ENCODE data around the gene NUDT16. TPM values are rescaled to one million over a fixed set of nuclear protein-coding genes. Genes with fewer than 3 reads are reported as not detected.

The NUDT16 gene
- total and polyA plus RNA-seq, 2 of the 8 experiments (the other 6 are each of a cell fraction or from before 2014, with no cell fraction given): 8.5 to 19.1 TPM

DNA sequence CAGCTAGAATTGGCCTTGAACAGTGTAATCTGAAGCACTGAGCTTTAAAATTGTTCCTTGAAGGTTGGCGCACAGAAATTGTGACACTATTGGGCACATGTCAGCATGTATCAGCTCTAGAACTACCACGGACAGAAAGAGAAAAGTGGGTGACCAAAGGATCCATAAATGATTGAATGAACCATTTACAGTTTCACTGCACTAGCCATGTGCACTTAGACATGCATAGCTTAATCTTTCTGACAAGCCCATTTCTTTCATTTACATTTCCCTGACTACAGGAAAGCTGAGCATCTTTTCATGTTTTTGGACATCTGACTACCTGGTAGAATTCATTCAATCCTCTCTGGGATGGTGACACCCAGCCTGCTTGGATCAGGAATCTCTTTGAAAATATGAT lies 36.2 kb downstream of the NUDT16 start (continued):
- TF ChIP-seq BCL11A (IDR thresholded peaks at IDR 0.05; ENCODE audit: low read depth in 2 of 2, low read length in 2 of 2): no peak
- TF ChIP-seq RBBP5 (IDR thresholded peaks at IDR 0.05; ENCODE audit: borderline replicate concordance, low read depth, low read length): no peak
- TF ChIP-seq SIRT6 (IDR thresholded peaks at IDR 0.05; ENCODE audit: low read length): no peak
- no peak for TF ChIP-seq ZNF274 (IDR thresholded peaks at IDR 0.05; ENCODE audit: borderline replicate concordance, extremely low read depth, low read length)
- no peak for TF ChIP-seq BRCA1 (IDR thresholded peaks at IDR 0.05; ENCODE audit: low read depth, low read length)
- no peak for TF ChIP-seq NRF1 (IDR thresholded peaks at IDR 0.05; ENCODE audit: low read depth, low read length)
